GM21737 (cell line): ENCODE measurements around the gene MFN2.
"Not testable (repeated sequence)": the region's sequence is repeated elsewhere in the genome, so short reads cannot be mapped to it uniquely, and the experiment has no call there.

Experiments used
- ATAC-seq: cut with Tn5 transposase; IDR thresholded peaks from one replicate; pipeline ENCODE4 v1.9.1; 2021; ENCODE audit warnings: mild to moderate bottlenecking, moderate library complexity; ENCODE audit not compliant: unreplicated experiment

Gene MFN2

DNA sequence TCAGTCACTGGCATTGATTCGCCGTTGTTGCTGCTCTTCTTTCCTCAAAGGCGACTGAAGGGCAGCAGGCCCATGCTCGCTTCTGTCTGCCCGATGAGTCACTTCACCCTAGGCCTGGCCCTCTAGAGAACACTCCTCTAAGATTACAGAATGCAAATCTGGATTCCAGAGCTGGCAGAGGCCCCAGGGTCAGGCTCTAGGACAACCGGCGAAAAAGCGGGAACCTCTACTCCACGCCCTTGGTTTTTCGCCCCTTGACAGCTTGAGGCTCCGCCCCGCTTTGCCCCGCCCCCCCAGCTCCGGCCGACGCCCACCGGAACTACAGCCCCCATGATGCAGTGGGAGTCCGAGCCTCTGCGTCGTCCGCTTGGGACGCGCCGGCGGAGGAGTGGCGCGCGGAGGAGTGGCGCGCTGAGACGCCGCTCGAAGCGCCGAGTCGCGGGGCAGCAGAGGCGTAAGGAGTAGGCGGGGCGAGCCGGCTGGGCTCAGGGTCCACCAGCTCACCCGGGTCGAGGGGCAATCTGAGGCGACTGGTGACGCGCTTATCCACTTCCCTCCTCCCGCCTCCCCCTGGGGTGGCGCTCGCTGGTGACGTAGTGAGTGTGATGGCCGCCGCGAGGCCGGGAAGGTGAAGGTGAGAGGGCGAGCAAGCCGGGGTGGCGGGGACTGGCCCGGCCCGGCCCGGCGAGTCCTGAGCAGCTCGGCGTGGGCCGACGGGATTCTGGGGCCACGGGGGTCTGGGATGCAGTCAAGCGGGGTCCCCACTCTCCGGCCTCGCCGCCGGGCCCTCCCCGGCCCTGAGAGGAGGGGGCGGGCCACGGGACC lies at the start of gene MFN2:
Gene MFN2, plus strand, starts transcription at position 594 of the 825 bp plus-strand sequence. CDS start 8,725 bp downstream, outside the sequence.
- peak; percentile 84 for ATAC-seq

DNA sequence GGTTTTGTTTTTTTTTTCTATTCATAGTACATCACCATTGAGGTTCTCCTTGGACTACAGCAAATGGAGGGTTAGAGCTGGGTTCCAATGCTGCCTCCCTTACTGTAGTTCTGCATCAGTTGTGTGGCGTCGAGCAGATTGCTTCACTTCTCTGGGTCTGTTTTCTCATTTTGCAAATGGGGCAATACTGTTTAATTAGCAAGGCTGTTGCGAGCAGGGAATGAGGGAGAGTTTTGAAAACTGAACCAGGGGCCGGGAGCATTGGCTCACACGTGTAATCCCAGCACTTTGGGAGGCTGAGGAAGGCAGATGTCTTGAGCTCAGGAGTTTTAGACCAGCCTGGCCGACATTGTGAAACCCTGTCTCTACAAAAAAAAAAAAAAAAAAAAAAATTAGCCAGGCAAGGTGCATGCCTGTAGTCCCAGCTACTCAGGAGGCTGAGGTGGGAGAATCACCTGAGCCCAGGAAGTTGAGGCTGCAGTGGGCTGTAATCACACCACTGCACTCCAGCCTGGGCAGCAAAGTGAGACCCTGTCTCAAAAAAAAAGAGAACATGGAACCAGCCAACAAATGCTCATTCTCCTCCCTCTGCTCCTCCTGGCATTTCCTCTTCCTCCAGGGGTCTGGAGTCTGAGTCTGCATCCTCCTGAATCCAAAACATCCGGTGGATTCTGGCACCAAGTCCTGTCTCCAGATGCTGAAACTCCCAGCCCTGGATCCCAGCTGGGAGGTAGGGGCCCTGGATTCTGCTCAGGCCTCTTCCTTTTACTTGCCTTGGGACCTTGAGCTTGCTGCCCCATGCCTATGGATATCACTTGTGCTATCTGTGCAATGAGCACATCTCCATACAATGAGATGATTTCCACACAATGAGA lies 49.4 kb upstream of the MFN2 start:
- ATAC-seq, result no peak

GRCh38 chr1:11931845-11932244 lies 48.4 kb upstream of the MFN2 start:
- ATAC-seq, result no peak

GRCh38 chr1:11934302-11935056 lies 45.8 kb upstream of the MFN2 start, which contains the start of gene PLOD1:
Gene PLOD1, plus strand, starts transcription at chr1:11934717. Its CDS starts 63 bp downstream, at chr1:11934780.
- ATAC-seq, result peak; percentile 86

DNA sequence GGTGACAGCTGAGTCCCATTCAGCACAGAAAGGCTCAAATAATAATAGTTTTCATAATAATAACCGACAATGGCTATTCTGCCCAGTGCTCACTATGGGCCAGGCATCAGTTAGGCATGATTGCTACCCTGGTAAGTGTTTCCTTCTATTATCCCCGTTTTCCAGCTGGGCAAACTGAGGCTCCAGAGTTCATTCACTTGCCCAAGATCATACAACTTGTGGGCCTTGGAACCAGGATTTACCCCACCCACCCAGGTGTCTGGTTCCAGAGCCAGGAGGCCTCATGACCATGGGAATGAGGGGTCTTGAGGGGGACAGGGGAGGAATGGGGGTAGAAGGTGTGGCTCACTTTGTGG lies 45.2 kb upstream of the MFN2 start:
- no peak for ATAC-seq

DNA sequence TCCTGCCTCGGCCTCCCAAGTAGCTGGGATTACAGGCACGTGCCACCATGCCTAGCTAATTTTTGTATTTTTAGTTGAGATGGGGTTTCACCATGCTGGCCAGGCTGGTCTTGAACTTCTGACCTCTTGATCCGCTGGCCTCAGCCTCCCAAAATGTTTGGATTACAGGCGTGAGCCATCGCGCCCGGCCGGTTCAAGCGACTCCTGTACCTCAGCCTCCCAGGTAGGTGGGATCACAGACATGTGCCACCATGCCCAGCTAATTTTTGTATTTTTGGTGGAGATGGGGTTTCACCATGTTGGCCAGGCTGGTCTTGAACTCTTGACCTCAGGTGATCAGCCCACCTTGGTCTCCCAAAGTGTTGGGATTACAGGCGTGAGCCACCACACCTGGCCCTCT lies 44.5 kb upstream of the MFN2 start:
- not testable (repeated sequence) for ATAC-seq

DNA sequence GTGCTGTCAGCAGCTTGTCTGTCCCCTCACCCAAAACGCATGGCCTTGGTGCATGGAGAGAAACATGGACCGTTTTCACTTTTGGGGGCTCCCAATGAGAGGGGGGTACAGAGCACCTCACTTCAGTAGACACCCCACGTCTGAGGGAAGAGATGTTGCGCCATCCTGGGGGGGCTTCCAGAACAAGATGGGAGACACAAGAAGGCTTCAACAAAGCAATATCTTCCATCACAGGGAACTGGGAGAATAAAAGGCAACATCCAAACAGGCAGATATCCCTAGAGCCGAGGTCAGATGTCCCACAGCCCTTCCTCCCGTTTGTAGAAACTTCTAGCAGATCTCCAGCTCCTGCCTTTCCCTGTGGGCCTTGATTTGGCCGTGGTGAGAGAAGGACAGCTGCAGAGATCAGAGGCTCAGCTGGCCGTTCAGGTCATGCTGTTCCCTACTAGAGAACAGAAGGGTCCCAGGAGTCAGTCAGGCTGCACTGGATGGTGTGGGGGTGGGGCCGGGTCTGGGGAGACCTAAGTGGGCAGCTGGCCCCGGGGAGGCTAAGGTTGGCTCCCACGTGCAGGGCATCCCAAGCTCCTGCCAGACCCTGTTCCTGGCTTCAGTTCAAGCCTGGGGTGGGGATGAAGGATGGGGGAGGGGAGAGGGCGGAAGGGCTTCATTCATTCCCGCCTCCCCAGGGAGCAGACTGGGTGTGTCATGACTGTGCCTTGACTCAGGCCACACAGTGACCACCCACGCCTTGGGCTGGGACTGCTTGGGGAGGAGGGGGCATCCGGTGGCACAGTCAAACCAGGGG lies 41.3 kb upstream of the MFN2 start:
- ATAC-seq, result no peak

- ATAC-seq, result not testable (repeated sequence)
These were observed 40.5 kb upstream of the MFN2 start for GRCh38 chr1:11939794-11940193.

- no peak for ATAC-seq
These were observed 39.9 kb upstream of the MFN2 start for GRCh38 chr1:11940260-11940921.

- no peak for ATAC-seq
These were observed 38.0 kb upstream of the MFN2 start for GRCh38 chr1:11942280-11942679.

DNA sequence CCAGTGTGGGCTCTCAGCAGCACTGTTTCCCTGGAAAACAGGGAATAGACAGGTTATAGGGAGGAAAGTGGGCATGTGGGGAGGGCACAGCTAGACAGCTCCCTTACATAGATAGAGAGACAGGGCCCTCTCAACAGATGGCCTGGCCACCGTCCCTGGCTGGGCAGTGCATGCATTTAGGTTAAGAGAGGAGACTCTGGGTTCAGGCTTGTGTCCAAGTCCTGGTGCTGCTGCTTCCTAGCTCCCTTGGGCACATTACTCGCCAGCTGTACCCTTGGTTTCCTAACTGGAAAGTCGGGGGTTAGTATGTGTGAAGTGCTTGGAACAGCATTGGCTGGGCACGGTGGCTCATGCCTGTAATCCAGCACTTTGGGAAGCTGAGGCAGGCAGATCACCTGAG lies 36.6 kb upstream of the MFN2 start:
- ATAC-seq, result no peak

GRCh38 chr1:11944358-11944931 lies 35.8 kb upstream of the MFN2 start:
- no peak for ATAC-seq

GRCh38 chr1:11946647-11947046 lies 33.6 kb upstream of the MFN2 start:
- ATAC-seq, result no peak

- ATAC-seq, result no peak
These were observed 31.3 kb upstream of the MFN2 start for GRCh38 chr1:11948822-11949458.

DNA sequence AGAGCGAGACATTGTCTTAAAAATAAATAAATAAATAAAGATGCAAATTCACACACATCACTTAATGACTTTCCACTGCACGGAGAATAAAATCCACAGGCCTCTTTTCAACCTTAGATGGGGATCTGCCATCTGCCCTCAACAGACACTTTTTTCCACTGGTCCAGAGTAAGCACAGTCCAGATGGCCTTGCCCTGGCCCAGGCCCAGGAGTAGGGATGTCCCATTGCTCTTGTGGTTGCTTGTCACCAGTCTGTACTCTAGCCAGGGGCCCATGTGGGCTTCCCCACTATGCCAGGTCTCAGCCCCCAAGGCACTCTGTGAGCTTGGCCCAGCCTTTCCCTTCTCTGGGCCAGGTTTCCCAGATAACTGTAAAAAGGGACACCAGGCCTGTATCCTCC lies 28.3 kb upstream of the MFN2 start:
- ATAC-seq, result no peak

- no peak for ATAC-seq
These were observed 27.7 kb upstream of the MFN2 start for GRCh38 chr1:11952455-11953109.

GRCh38 chr1:11955221-11955620 lies 25.0 kb upstream of the MFN2 start:
- ATAC-seq, result no peak

DNA sequence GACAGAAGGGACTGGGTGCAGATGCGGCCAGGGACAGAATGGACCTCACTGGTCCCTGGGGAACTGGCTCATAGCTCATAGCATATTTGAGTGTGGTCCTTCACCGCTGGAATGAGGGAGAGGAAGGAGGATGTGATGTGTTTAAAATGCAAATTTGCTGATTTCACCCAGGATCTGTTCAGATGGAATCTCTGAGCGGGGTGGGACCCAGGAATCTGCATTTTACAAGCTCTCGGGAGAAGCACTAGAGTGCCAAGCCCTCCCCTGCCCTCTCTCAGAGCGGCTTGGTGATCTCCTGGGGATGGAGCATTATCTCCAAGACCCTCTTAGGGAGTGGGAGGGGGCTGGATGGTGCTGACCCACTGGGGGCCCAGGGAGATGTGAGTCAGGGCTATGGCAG lies 22.8 kb upstream of the MFN2 start:
- no peak for ATAC-seq
